HG03378 (cell line): ENCODE measurements around the gene SPATA3.
A peak's percentile ranks its signal among the peaks of the same experiment; 100 is the strongest.
"Not testable (repeated sequence)": the region's sequence is repeated elsewhere in the genome, so short reads cannot be mapped to it uniquely, and the experiment has no call there.

ENCODE experiments used
- ATAC-seq: cut with Tn5 transposase; IDR thresholded peaks from one replicate; pipeline ENCODE4 v1.9.1; 2021; ENCODE audit warnings: mild to moderate bottlenecking, moderate library complexity; ENCODE audit not compliant: unreplicated experiment

SPATA3 gene

DNA sequence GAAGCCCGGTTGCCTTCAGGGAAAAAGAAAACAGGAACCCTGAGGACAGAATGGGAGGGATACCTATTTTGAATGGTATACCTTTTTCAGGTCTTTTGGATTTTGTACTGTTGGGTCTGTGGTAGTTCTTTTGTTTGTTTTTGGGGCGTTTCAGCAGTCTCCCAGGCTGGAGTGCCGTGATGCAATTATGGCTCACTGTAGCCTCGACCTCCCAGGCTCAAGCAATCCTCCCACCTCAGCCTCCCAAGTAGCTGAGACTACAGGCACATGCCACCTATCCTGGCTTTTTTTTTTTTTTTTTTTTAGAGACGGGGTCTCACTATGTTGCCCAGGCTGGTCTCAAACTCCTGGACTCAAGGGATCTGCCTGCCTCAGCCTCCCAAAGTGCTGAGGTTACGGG, 27.6 kb upstream of the SPATA3 start:
- not testable (repeated sequence) for ATAC-seq

DNA sequence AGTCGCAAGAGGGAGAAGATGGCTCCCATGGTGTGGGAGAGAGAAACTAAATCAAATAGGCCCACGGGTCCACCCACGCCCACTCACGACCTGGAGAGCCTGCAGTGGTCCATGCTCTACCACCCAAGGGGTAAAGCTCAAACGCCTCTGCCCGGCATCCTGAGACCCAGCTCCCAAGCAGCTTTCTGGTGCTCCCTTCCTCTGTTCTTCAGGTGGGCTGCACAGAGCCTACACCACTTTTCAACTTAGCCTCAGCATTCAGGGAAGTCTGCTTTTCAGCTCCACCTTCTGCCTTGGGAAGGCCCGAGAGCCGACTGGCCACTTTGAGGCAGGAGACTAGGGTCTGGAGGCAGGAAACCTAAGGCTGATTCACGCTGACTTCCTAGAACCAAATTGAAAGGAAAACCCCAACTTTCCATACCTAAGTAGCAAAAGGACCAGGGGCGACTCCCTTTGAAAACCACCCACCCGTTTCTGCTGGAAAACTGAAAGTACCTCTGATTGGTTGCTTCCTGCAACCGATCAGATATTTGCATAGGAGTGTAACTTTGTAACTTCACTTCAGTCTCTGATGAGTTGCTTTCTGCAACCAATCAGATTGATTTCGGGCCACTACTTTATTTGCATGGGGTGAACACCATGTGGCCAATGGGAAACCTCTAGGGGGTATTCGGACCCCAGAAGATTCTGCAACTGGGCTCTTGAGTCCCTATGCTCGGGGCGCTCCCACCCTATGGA, 26.8 kb upstream of the SPATA3 start:
- no peak for ATAC-seq

GRCh38 chr2:230969659-230970015, 26.3 kb upstream of the SPATA3 start:
- ATAC-seq, result no peak

DNA sequence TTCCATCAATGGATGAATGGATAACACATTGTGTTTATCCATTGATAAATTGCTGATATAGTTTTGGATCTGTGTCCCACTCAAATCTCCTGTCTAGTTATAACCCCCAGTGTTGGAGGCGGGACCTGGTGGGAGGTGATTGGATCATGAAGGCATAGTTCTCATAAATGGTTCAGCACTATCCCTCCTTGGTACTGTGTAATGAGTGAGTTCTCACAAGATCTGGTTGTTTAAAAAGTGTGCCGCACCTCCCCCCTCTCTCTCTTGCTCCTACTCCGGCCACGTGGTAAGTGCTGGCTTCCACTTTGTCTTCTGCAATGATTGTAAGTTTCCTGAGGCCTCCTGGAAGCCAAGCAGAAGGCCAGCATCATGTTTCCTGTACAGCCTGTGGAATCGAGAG, 23.9 kb upstream of the SPATA3 start:
- no peak for ATAC-seq

DNA sequence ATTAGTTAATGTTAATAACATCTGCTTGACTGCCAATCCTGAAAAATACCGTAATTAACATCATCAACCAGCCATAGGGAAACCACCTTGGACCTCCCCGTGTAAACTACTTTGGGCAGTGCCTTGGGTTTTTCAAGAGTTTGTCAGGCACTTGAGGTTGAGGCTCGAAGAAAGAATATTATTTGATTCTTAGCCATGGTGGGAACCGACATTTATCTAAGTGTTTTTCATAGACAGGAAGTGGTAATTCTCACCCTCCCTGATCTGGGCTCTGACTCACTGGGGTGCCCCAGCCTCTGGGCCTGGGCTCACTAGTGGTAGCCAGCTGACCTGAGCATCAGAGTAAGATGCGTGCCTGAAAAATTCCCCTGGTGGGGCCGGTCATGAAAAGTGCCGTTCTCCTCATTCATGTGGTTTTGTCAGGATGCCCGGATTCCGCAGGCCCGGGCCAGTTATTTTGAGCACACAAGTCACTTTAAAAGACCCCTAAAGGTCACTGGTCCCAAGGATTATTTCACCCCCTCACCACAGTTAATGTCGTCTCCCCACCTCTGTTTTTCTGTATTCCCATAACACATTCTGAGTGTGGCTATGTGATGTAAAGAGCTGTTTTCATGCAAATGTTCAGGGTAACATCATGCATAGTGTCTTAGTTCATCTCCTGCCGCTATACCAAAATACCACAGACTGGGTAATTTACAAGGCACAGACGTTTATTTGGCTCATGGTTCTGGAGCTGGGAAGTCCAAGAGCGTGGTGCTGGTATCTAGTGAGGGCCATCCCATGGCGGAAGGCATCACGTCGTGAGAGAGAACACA, 21.6 kb upstream of the SPATA3 start:
- ATAC-seq, result peak; percentile 84

DNA sequence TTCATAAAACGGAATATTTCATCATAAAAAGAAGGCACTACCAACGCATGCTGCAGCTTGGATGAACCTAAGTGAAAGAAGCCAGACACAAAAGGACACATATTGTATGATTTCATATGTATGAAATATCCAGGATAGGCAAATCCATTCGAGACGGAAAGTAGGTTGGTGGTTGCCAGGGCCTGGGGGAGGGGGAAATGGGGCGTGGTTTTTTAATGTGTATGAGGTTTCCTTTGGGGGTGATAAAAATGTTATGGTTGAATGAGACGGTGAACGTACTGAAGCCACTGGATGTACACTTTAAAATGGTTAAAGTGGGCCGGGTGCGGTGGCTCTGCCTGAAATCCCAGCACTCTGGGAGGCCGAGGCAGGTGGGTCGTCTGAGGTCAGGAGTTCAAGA, 20.0 kb upstream of the SPATA3 start:
- no peak for ATAC-seq

DNA sequence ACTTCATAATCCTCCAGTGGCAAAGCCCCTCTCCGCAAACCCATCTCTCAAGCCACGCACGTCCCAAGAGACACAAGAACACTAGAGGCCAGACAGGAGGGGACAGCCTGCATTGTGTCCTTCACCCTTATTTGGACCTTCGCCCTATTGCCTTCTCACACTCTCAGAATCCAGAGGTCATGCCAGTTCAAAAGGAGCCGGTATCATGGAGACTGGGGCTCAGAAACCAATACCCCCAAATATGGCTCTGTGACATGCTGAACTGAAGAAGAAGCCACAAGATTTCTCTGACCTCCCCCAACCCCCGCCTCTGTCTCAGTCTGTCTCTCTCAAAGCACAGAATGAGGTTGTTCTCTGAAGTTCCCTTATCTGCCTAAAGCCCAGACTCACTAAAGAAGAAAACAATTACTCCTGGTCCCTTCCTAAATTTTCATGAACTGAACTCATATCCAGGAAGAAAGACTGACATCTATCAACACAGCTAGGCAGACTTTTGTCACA, 19.2 kb upstream of the SPATA3 start:
- ATAC-seq, result no peak

DNA sequence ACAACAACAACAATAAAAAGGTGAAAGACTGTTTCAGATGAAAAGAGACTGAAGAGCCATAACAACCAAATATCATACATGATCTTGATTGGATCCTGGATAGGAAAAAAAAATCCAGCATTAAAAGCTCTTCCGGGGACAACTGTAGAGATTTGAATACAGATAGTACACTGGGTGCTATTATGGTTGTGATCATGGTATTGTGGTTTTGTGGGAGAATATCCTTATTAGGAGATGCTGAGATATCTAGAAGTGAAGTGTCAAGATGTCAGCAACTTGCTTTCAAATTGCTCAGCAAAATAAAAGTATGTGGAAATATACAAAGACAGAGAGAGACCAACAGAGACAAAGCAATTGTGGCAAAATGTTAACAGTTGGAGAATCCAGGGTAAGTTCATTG, 15.5 kb upstream of the SPATA3 start:
- ATAC-seq, result no peak

- no peak for ATAC-seq
These were observed 14.2 kb upstream of the SPATA3 start for GRCh38 chr2:230981704-230982103.

DNA sequence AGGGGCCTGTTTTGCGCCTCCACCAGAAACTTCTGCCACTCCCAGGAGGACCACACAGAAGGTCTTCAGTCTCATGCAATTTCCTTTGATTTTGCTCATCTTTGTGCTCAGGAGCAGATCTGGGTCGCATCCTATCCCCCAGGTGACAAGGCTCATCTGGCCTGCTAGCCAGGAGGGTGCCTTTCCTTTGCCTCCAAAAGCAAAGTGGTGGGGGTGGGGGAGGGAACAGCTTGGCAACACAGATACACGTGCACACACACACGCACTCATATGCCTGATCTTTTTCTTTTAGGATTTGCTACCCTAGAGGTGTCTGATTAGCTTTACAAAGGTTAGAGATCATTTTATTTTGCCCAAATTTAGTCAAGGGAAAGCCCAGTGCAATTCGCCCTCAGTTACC, 13.8 kb upstream of the SPATA3 start:
- ATAC-seq, result no peak

DNA sequence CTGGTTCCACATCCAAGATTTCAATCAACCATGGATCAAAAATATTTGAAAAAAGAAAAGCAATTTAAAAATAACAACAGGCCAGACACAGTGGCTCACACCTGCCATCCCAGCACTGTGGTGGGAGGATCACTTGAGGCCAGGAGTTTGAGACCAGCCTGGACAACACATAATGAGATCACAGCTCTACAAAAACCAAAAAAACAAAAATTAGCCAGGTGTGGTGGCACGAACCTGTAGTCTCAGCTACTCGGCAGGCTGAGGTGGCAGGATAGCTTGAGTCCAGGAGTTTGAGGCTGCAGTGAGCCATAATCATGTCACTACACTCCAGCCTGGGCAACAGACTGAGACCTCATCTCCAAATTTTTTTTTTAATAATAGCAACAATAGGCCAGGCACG, 13.4 kb upstream of the SPATA3 start:
- ATAC-seq, result no peak

DNA sequence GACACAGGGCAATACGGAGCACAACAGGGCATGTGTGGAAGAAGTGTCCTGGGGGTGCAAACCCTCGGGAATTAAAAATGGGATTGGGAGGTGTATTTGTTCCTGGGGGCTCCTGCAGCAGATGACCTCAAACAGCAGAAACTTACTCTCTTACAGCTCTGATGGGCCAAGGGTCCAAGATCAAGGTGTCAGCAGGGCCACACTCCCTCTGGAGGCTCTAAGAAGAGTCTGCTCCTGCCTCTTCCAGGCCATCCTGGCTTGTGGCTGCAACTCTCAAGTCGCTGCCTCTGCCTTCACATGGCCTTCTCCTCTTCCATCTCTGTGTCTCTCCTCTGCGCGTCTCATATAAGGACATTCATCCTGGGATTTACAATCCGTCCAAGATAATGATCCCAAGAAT, 12.4 kb upstream of the SPATA3 start:
- ATAC-seq, result no peak

DNA sequence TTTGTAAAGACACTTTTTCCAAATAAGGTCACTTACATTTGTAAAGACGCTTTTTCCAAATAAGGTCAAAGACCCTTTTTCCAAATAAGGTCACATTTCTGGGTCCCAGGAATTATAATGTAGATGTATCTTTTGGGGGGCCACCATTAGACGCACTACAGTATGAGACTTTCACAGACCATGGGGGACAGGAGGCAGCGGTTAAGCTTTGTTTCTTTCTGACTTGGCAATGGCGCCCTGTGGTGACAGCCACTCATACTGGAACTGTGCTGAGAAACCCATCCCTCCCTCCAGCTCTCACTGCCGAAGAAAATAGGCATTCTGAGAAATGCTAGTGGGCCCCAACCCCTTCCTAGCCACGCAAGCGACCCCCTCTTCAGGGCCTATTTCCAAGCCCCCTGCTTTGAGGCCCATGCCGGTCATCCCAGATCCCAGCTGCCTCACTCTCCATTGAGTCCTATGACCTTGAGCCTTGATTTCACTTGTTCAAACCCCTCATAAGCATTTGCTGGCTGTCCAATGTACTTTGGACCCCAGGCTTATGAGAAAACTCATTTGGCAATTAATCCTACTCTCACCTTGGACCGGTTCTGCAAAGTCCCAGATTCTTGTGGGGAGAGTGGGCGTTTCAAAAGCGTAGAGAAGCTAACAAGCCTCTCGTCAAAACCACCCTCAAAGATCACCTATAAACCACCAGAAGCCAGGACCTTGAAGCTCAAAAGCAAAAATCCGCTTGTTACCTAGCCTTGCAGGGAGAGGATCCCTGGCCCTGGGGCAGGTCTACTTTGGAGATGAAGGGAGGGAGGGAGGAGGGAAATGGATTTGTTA, 11.3 kb upstream of the SPATA3 start:
- peak; percentile 78 for ATAC-seq

GRCh38 chr2:230985519-230986231, 10.2 kb upstream of the SPATA3 start:
- ATAC-seq, result no peak

- no peak for ATAC-seq
These were observed 9.3 kb upstream of the SPATA3 start for GRCh38 chr2:230986520-230987136.

- no peak for ATAC-seq
These were observed 8.5 kb upstream of the SPATA3 start for GRCh38 chr2:230987137-230988020.

- no peak for ATAC-seq
These were observed 6.2 kb upstream of the SPATA3 start for GRCh38 chr2:230989731-230990130.

DNA sequence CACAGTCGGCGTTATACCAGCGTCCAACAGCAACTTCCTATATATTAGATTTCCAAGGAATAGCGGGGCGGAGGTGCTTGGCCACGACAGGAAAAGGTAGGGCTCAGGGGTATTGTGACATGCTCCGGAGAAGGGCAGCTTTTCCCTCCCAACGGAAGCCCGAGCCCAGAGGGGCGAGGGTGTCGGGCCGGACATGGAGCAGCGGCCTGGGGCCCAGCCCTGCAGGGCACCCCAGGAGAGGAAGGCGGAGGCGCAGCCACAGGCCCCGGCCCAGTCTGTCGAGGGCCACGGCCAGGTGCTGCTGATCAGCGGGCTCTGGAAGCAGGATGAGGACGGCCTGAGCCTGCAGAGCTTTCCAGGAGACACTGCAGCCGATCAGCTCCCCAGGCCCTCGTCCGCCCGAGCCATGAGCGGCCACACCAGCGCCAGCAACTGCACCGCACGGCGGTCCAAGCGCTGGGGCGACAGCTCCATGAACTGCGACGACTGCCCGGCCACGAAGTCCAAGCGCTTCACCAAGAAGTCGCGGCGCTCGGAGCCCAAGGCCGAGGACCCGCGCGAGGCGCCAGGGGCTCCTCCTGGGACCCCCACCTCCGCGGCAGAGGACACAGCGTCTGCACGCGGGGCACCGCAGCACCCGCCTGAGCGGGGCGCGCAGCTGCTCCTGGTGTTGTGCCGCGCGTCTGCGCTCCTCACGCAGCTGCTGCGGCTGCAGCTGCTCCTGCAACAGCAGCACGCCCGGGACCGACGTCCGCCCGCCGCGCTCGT, 5.6 kb upstream of the SPATA3 start:
- ATAC-seq, result no peak

DNA sequence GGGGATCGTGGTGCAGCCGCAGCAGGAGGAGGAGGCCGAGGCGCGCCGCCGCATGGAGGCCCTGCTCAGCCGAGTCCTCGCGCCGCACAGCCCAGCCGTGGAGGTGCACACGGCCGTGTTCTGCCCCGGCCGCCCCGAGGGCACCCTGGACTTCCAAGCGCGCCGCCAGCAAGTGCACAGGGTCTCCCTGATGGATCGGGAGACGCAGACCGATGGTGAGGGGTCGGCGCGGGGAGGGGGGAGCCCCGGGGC, 5.1 kb upstream of the SPATA3 start:
- no peak for ATAC-seq
